Right kidney (tissue), 1 donor: ENCODE measurements around the gene ARIH2.
A peak's percentile ranks its signal among the peaks of the same experiment; 100 is the strongest.
"Not testable (repeated sequence)": the region's sequence is repeated elsewhere in the genome, so short reads cannot be mapped to it uniquely, and the experiment has no call there.

ENCODE experiments used
- DNase-seq: peaks from one replicate; pipeline ENCODE4 v3.0.0-alpha.2; 2016

Gene ARIH2

GRCh38 chr3:49004352-49005302 lies 86.0 kb downstream of the ARIH2 start:
- DNase-seq = no peak

- no peak for DNase-seq
Observed at GRCh38 chr3:49005303-49005680, 86.7 kb downstream of the ARIH2 start.

- DNase-seq = no peak
Observed at GRCh38 chr3:49005998-49006397, 87.4 kb downstream of the ARIH2 start.

GRCh38 chr3:49006408-49007067 lies 87.9 kb downstream of the ARIH2 start:
- peak; percentile 50 for DNase-seq

GRCh38 chr3:49007068-49007770 lies 88.6 kb downstream of the ARIH2 start, which contains the start of gene WDR6:
TSS of gene WDR6 (plus strand) at chr3:49007391. CDS start at chr3:49007432, 41 bp downstream.
- DNase-seq = peak; percentile 95

GRCh38 chr3:49007771-49008528 lies 89.3 kb downstream of the ARIH2 start:
- DNase-seq = no peak

- not testable (repeated sequence) for DNase-seq
Observed at GRCh38 chr3:49008627-49009026, 90.0 kb downstream of the ARIH2 start.

- no peak for DNase-seq
Observed at GRCh38 chr3:49009396-49009795, 90.8 kb downstream of the ARIH2 start.

GRCh38 chr3:49012441-49013017 lies 93.9 kb downstream of the ARIH2 start:
- no peak for DNase-seq

GRCh38 chr3:49013113-49013737 lies 94.6 kb downstream of the ARIH2 start:
- DNase-seq = no peak

- DNase-seq = no peak
Observed at GRCh38 chr3:49013738-49014660, 95.4 kb downstream of the ARIH2 start.

GRCh38 chr3:49015072-49015471 lies 96.4 kb downstream of the ARIH2 start:
- no peak for DNase-seq

GRCh38 chr3:49015765-49016164 lies 97.1 kb downstream of the ARIH2 start:
- no peak for DNase-seq

- DNase-seq = no peak
Observed at GRCh38 chr3:49016414-49017228, 98.0 kb downstream of the ARIH2 start.

- DNase-seq = no peak
Observed at GRCh38 chr3:49017229-49017970, 98.8 kb downstream of the ARIH2 start.

- peak; percentile 91 for DNase-seq
Observed at GRCh38 chr3:49017971-49018706, 99.5 kb downstream of the ARIH2 start, which contains the start of gene DALRD3. TSS of gene DALRD3 (minus strand) at chr3:49018580. CDS start at chr3:49018564, 16 bp downstream.

GRCh38 chr3:49018707-49019006 lies 100.0 kb downstream of the ARIH2 start:
- DNase-seq = no peak

- DNase-seq = no peak
Observed at GRCh38 chr3:49019941-49020329, 101.3 kb downstream of the ARIH2 start.
